Spinal cord (tissue), 10 donors: ENCODE measurements around the gene MYOCOS. TPM values are rescaled to one million over a fixed set of nuclear protein-coding genes. Genes with fewer than 3 reads are reported as not detected.

Source experiments
- DNase-seq, 6 donors: peaks; one replicate each; pipeline versions ENCODE4 v3.0.0 to v3.0.0-alpha.2; 2013 to 2015; ENCODE audit warnings: low spot score in 6 of 6, low read depth in 4 of 6
- H3K27ac ChIP-seq: one replicate; pipeline ENCODE4 v1.5.1; 2013; ENCODE audit warnings: low read depth, low read length, control low read depth
- H3K27me3 ChIP-seq: one replicate; pipeline ENCODE4 v1.6.1; 2013; ENCODE audit warnings: low read length; ENCODE audit not compliant: control insufficient read depth, insufficient read depth
- H3K36me3 ChIP-seq: one replicate; pipeline ENCODE4 v1.6.1; 2013; ENCODE audit warnings: low read length; ENCODE audit not compliant: control insufficient read depth, insufficient read depth
- H3K4me1 ChIP-seq: one replicate; pipeline ENCODE4 v1.6.1; 2013; ENCODE audit warnings: low read length; ENCODE audit not compliant: control insufficient read depth, insufficient read depth
- H3K4me3 ChIP-seq: one replicate; pipeline ENCODE4 v1.5.1; 2013; ENCODE audit warnings: low read depth, low read length, control low read depth
- H3K9me3 ChIP-seq: one replicate; pipeline ENCODE4 v1.6.1; 2013; ENCODE audit warnings: low read length; ENCODE audit not compliant: control insufficient read depth, insufficient read depth
- WGBS: methylation state at CpG from one replicate; pipeline ENCODE4 v1.1.5; 2013; ENCODE audit warnings: missing lambda C conversion rate; ENCODE audit not compliant: insufficient coverage; 5-methylcytosine and 5-hydroxymethylcytosine counted together
- polyA plus RNA-seq, 2 donors: library from polyadenylated mRNA; unstranded; fragments of 120-200 nt; gene quantifications; one replicate each; pipeline ENCODE4 v1.2.1, GENCODE V29; 2013; ENCODE audit not compliant: insufficient read length in 2 of 2
- total RNA-seq, 2 donors: library from RNA; depleted of rRNA in 1 of 2; stranded (reverse); fragments of 120-200 nt in 1 of 2; fragments of >200 nt in 1 of 2; gene quantifications; one replicate each; pipeline versions ENCODE4 v1.2.3 to v1.2.4, GENCODE V29; 2013 to 2014
- donor health status: healthy.

Gene MYOCOS
- total and polyA plus RNA-seq, 4 donors: 0.27 TPM; not detected in 3

GRCh38 chr1:171666114-171666769, 44.2 kb downstream of the MYOCOS start:
- WGBS: 100% methylated on average over 1 of the region's 4 CpGs
- no peak for DNase-seq
- H3K27ac ChIP-seq: no peak overlapping the region

GRCh38 chr1:171668372-171668771, 46.3 kb downstream of the MYOCOS start:
- Histone ChIP-seq H3K9me3 (no peaks in the 10 kb centered on the region), H3K36me3 (no peaks in the 10 kb centered on the region), H3K4me3 (no peak overlapping the region), H3K27ac (no peak overlapping the region), H3K27me3 (no peaks in the 10 kb centered on the region), H3K4me1 (no peaks in the 10 kb centered on the region)
- 80% methylated on average over 3 of the region's 5 CpGs for WGBS
- no peak for DNase-seq

More at GRCh38 chr1:171666114-171666769, 44.2 kb downstream of the MYOCOS start:
- no peaks in the 10 kb centered on the region for H3K36me3 ChIP-seq
- H3K9me3 ChIP-seq: no peaks in the 10 kb centered on the region
- H3K4me3 ChIP-seq: no peak overlapping the region
- no peaks in the 10 kb centered on the region for H3K27me3 ChIP-seq
- no peaks in the 10 kb centered on the region for H3K4me1 ChIP-seq

GRCh38 chr1:171670739-171671138, 48.7 kb downstream of the MYOCOS start:
- Histone ChIP-seq H3K27ac (no peak overlapping the region), H3K36me3 (no peaks in the 10 kb centered on the region), H3K27me3 (no peaks in the 10 kb centered on the region), H3K4me3 (no peak overlapping the region), H3K4me1 (no peaks in the 10 kb centered on the region), H3K9me3 (no peaks in the 10 kb centered on the region)
- no peak for DNase-seq
- 97% methylated on average over 21 of the region's 28 CpGs for WGBS

GRCh38 chr1:171674431-171675405, 52.7 kb downstream of the MYOCOS start:
- H3K4me1 ChIP-seq: no peaks in the 10 kb centered on the region
- H3K27me3 ChIP-seq: no peaks in the 10 kb centered on the region
- no peak for DNase-seq
- WGBS: no CpG with 5 or more reads among the region's 3 CpGs
- no peaks in the 10 kb centered on the region for H3K9me3 ChIP-seq
- H3K27ac ChIP-seq: no peak overlapping the region
- H3K4me3 ChIP-seq: no peak overlapping the region
- no peaks in the 10 kb centered on the region for H3K36me3 ChIP-seq

Other genes starting within 250 kb of the MYOCOS start
- gene PRRC2C, start 136.7 kb upstream of the MYOCOS start, total RNA-seq: 10 to 100 TPM; 64.5 to 70.5 TPM
- gene PRRC2C, start 136.7 kb upstream of the MYOCOS start, polyA plus RNA-seq: 10 to 100 TPM; 84.6 to 91.4 TPM
- gene MYOC, start 30.4 kb downstream of the MYOCOS start, total RNA-seq: 1 to 10 TPM in 1 of 2 donors, under 1 TPM in 1; 0.69 to 5.2 TPM
- gene MYOC, start 30.4 kb downstream of the MYOCOS start, polyA plus RNA-seq: 1 to 10 TPM in 1 of 2 donors, under 1 TPM in 1; 0.21 to 1.2 TPM
- gene VAMP4, start 119.8 kb downstream of the MYOCOS start, total RNA-seq: 10 to 100 TPM in 1 of 2 donors, 1 to 10 TPM in 1; 9.7 to 37.9 TPM
- gene VAMP4, start 119.8 kb downstream of the MYOCOS start, polyA plus RNA-seq: 10 to 100 TPM; 21.9 to 28.2 TPM
- 10 to 100 TPM; 19.0 to 22.4 TPM for gene METTL13, start 159.4 kb downstream of the MYOCOS start, total RNA-seq
- gene METTL13, start 159.4 kb downstream of the MYOCOS start, polyA plus RNA-seq: 10 to 100 TPM; 30.5 to 30.8 TPM
- 10 to 100 TPM; 38.5 to 93.9 TPM for gene DNM3, start 219.3 kb downstream of the MYOCOS start, total RNA-seq
- 10 to 100 TPM; 38.6 to 58.5 TPM for gene DNM3, start 219.3 kb downstream of the MYOCOS start, polyA plus RNA-seq